Measurements from ENCODE around the gene FBP1.

DNA sequence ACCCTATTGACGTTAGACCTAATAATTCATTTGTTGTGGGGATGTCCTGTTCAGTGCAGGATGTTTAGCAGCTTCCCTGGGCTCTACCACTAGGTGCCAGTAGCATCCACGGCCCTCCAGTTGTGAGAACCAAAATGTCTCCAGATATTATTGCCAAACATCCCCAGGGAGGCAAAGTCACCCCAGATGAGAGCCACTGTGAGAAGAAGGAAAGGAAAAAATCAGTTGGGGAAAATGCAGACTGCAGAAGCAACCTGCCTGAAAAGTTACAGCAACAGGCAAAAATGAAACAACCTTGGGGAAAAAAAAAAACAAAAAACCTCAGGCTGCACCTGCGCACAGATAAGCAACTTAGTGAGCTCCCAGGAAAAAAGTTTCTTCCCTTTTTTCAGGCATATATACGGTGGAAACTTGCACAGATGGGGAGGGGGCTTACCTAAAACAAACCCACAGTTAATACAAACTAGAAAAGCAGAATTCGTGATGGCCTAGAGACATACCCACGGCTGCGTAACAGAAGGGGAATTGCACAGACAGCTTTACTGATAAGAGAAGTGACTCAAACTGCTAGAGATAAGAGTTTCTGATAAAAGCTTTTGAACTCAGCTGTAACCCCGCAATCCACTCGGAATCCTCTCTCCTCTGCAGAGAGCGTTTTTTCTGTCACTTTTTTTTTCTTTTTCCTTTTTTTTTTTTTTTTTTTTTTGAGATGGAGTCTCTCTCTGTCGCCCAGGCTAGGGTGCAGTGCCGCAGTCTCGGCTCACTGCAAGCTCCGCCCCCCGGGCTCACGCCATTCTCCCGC lies 29.8 kb upstream of the FBP1 start:
- TF ChIP-seq ZNF8 (CRISPR knock-in tag; IDR thresholded peaks at IDR 0.05) (no peak), TSHZ2 (CRISPR knock-in tag; IDR thresholded peaks at IDR 0.05) (no peak; the same call in 1 of the 2 replicates)
- TF ChIP-seq, protein P1, sequence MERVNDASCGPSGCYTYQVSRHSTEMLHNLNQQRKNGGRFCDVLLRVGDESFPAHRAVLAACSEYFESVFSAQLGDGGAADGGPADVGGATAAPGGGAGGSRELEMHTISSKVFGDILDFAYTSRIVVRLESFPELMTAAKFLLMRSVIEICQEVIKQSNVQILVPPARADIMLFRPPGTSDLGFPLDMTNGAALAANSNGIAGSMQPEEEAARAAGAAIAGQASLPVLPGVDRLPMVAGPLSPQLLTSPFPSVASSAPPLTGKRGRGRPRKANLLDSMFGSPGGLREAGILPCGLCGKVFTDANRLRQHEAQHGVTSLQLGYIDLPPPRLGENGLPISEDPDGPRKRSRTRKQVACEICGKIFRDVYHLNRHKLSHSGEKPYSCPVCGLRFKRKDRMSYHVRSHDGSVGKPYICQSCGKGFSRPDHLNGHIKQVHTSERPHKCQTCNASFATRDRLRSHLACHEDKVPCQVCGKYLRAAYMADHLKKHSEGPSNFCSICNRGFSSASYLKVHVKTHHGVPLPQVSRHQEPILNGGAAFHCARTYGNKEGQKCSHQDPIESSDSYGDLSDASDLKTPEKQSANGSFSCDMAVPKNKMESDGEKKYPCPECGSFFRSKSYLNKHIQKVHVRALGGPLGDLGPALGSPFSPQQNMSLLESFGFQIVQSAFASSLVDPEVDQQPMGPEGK (CRISPR knock-in tag; IDR thresholded peaks at IDR 0.05; ENCODE audit: borderline replicate concordance) = no peak

Measured in SK-N-SH treated with all-trans-retinoic acid at 6 μM for 48 hours (cell line).